Measurements from ENCODE around the gene ZFYVE9. TPM values are rescaled to one million over a fixed set of nuclear protein-coding genes. Genes with fewer than 3 reads are reported as not detected.

Gene ZFYVE9
- total RNA-seq, 6 experiments from 2014 or later = 15.4 to 18.9 (median 17.4) TPM

- H3K27me3 Mint-ChIP-seq (ENCODE audit: insufficient read depth) = no peaks in the 10 kb centered on the region; the same call in 1 of the 2 replicates
- TF ChIP-seq, protein P1, sequence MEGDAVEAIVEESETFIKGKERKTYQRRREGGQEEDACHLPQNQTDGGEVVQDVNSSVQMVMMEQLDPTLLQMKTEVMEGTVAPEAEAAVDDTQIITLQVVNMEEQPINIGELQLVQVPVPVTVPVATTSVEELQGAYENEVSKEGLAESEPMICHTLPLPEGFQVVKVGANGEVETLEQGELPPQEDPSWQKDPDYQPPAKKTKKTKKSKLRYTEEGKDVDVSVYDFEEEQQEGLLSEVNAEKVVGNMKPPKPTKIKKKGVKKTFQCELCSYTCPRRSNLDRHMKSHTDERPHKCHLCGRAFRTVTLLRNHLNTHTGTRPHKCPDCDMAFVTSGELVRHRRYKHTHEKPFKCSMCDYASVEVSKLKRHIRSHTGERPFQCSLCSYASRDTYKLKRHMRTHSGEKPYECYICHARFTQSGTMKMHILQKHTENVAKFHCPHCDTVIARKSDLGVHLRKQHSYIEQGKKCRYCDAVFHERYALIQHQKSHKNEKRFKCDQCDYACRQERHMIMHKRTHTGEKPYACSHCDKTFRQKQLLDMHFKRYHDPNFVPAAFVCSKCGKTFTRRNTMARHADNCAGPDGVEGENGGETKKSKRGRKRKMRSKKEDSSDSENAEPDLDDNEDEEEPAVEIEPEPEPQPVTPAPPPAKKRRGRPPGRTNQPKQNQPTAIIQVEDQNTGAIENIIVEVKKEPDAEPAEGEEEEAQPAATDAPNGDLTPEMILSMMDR (IDR thresholded peaks at IDR 0.05) = no peak
- H3K4me3 Mint-ChIP-seq = no peak overlapping the region
- no peak overlapping the region for H3K27ac Mint-ChIP-seq
- H3K9me3 Mint-ChIP-seq = no peaks in the 10 kb centered on the region
- H3K36me3 Mint-ChIP-seq (ENCODE audit: low read depth) = no peaks in the 10 kb centered on the region
- no peak for DNase-seq
- 0 out of 2 replicates have a peak, but pooled peaks cover under 1% of the 10 kb centered on the region for H3K4me1 Mint-ChIP-seq (ENCODE audit: low read depth)
These were observed 203.4 kb downstream of the ZFYVE9 start for GRCh38 chr1:52345252-52345651.

DNA sequence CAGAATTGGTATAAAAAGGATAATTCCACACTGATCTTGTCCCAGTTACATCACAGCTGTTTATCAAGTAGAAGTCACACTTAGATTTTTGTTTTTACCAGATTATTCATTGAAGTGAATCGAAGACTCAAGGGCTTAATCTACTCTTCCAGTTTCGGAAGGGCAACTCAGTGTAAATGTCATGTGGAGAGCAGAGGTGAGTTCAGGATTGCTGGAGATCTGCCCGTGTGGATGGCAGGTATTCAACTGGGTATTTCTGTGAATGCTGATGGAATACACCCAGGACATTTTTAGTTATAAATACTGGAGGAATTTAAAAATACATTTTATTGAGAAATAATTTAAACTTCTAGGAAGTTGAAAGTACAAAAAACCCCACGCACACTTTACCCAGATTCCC lies 204.8 kb downstream of the ZFYVE9 start:
- Mint-ChIP-seq H3K27me3 (ENCODE audit: insufficient read depth) (no peaks in the 10 kb centered on the region; the same call in 1 of the 2 replicates), H3K4me1 (ENCODE audit: low read depth) (peaks cover 11% of the 10 kb centered on the region; the same call in 1 of the 2 replicates), H3K9me3 (no peaks in the 10 kb centered on the region), H3K36me3 (ENCODE audit: low read depth) (no peaks in the 10 kb centered on the region), H3K27ac (no peak overlapping the region), H3K4me3 (no peak overlapping the region)
- TF ChIP-seq, protein P1 (IDR thresholded peaks at IDR 0.05) = no peak
- DNase-seq = no peak

- Mint-ChIP-seq H3K9me3 (no peaks in the 10 kb centered on the region), H3K27me3 (ENCODE audit: insufficient read depth) (no peaks in the 10 kb centered on the region; the same call in 1 of the 2 replicates), H3K4me3 (no peak overlapping the region), H3K27ac (no peak overlapping the region), H3K4me1 (ENCODE audit: low read depth) (peaks cover 11% of the 10 kb centered on the region; the same call in 1 of the 2 replicates), H3K36me3 (ENCODE audit: low read depth) (peaks cover 7% of the 10 kb centered on the region)
- DNase-seq = peak; percentile 51
- TF ChIP-seq, protein P1 (IDR thresholded peaks at IDR 0.05) = peak; percentile 57
These were observed 206.9 kb downstream of the ZFYVE9 start for GRCh38 chr1:52348704-52349300.

DNA sequence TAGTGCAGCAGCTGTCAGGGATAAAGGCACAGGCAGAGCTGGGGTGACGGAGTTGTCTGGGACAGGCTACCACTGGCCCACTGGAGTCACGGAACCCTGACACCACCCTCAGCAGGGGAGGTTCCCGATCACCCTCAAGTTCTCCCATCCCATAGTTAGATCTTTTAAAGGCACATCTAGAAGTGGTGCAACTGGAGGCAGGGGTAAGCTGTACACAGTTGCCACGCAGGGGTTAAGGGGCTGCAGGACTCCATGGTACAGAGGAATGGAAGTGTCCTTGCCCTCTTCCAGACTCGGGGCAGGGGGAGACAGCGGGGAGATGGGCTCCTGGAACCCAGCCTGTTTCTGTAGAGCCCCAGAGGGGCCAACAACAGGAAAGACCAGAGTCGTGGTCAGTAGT lies 210.8 kb downstream of the ZFYVE9 start:
- Mint-ChIP-seq H3K4me3 (no peak overlapping the region), H3K9me3 (no peaks in the 10 kb centered on the region), H3K4me1 (ENCODE audit: low read depth) (peaks cover 11% of the 10 kb centered on the region; the same call in 1 of the 2 replicates), H3K27me3 (ENCODE audit: insufficient read depth) (no peaks in the 10 kb centered on the region; the same call in 1 of the 2 replicates), H3K27ac (no peak overlapping the region; the same call in 1 of the 2 replicates), H3K36me3 (ENCODE audit: low read depth) (peaks cover 32% of the 10 kb centered on the region)
- DNase-seq = no peak
- TF ChIP-seq, protein P1 (IDR thresholded peaks at IDR 0.05) = no peak

- Mint-ChIP-seq H3K4me1 (ENCODE audit: low read depth) (peaks cover 9% of the 10 kb centered on the region; the same call in 1 of the 2 replicates), H3K27ac (no peak overlapping the region), H3K9me3 (no peaks in the 10 kb centered on the region), H3K36me3 (ENCODE audit: low read depth) (peaks cover 32% of the 10 kb centered on the region), H3K4me3 (no peak overlapping the region), H3K27me3 (ENCODE audit: insufficient read depth) (no peaks in the 10 kb centered on the region; the same call in 1 of the 2 replicates)
- TF ChIP-seq, protein P1 (IDR thresholded peaks at IDR 0.05) = no peak
- DNase-seq = no peak
These were observed 213.5 kb downstream of the ZFYVE9 start for GRCh38 chr1:52355436-52355835.
